ENCODE measurements around the gene CDK10. TPM values are rescaled to one million over a fixed set of nuclear protein-coding genes. Genes with fewer than 3 reads are reported as not detected.

Gene CDK10
- total and polyA plus RNA-seq, 2 experiments from 2014 or later = 76.3 to 142 TPM

GRCh38 chr16:89706518-89707260, 20.2 kb downstream of the CDK10 start:
- H3K27me3 ChIP-seq = no peaks in the 10 kb centered on the region
- H3K9me3 ChIP-seq (ENCODE audit: low read depth) = no peaks in the 10 kb centered on the region
- H3K4me3 ChIP-seq = no peak overlapping the region
- TF ChIP-seq CTCF (IDR thresholded peaks at IDR 0.05; ENCODE audit: low read depth, low read length) = no peak
- DNase-seq (ENCODE audit: low read depth in 1 of 2, low spot score in 1 of 2) = no peak
- H3K4me1 ChIP-seq (ENCODE audit: low read depth) = no peaks in the 10 kb centered on the region
- H3K27ac ChIP-seq = no peak overlapping the region
- H3K36me3 ChIP-seq = no peaks in the 10 kb centered on the region

- Histone ChIP-seq H3K9me3 (ENCODE audit: low read depth) (no peaks in the 10 kb centered on the region), H3K36me3 (no peaks in the 10 kb centered on the region), H3K4me1 (ENCODE audit: low read depth) (peaks cover 4% of the 10 kb centered on the region), H3K27me3 (no peaks in the 10 kb centered on the region), H3K4me3 (no peak overlapping the region), H3K27ac (no peak overlapping the region)
- no peak for DNase-seq (ENCODE audit: low read depth in 1 of 2, low spot score in 1 of 2)
- TF ChIP-seq CTCF (IDR thresholded peaks at IDR 0.05; ENCODE audit: low read depth, low read length) = no peak
Observed at GRCh38 chr16:89707695-89708094, 21.2 kb downstream of the CDK10 start.

- no peaks in the 10 kb centered on the region for H3K36me3 ChIP-seq
- no peak overlapping the region for H3K4me3 ChIP-seq
- H3K9me3 ChIP-seq (ENCODE audit: low read depth) = no peaks in the 10 kb centered on the region
- H3K27me3 ChIP-seq = no peaks in the 10 kb centered on the region
- no peak for TF ChIP-seq CTCF (IDR thresholded peaks at IDR 0.05; ENCODE audit: low read depth, low read length)
- H3K4me1 ChIP-seq (ENCODE audit: low read depth) = peaks cover 4% of the 10 kb centered on the region
- no peak overlapping the region for H3K27ac ChIP-seq
- no peak for DNase-seq (ENCODE audit: low read depth in 1 of 2, low spot score in 1 of 2)
Observed at GRCh38 chr16:89708481-89708931, 22.0 kb downstream of the CDK10 start.

GRCh38 chr16:89709166-89709565, 22.7 kb downstream of the CDK10 start:
- Histone ChIP-seq H3K4me1 (ENCODE audit: low read depth) (peaks cover 4% of the 10 kb centered on the region), H3K27me3 (no peaks in the 10 kb centered on the region), H3K9me3 (ENCODE audit: low read depth) (no peaks in the 10 kb centered on the region), H3K36me3 (no peaks in the 10 kb centered on the region), H3K4me3 (no peak overlapping the region), H3K27ac (no peak overlapping the region)
- no peak for DNase-seq (ENCODE audit: low read depth in 1 of 2, low spot score in 1 of 2)
- no peak for TF ChIP-seq CTCF (IDR thresholded peaks at IDR 0.05; ENCODE audit: low read depth, low read length)

- no peak for TF ChIP-seq CTCF (IDR thresholded peaks at IDR 0.05; ENCODE audit: low read depth, low read length)
- Histone ChIP-seq H3K9me3 (ENCODE audit: low read depth) (no peaks in the 10 kb centered on the region), H3K27ac (no peak overlapping the region), H3K4me3 (no peak overlapping the region), H3K27me3 (no peaks in the 10 kb centered on the region), H3K4me1 (ENCODE audit: low read depth) (peaks cover 4% of the 10 kb centered on the region), H3K36me3 (no peaks in the 10 kb centered on the region)
- DNase-seq (ENCODE audit: low read depth in 1 of 2, low spot score in 1 of 2) = no peak
Observed at GRCh38 chr16:89709716-89710432, 23.4 kb downstream of the CDK10 start.

Data from cardiac muscle cell (in vitro differentiated cells and primary cell).